DOHH2 (cell line): ENCODE data around the gene HSH2D.

Experiments used
- H3F3A ChIP-seq: fragments of 200-600 bp; sonication (generic), shearing (Covaris generic); 2 replicates; pipeline ENCODE4 v1.6.0; 2016; ENCODE audit warnings: antibody characterized with exemption, mild to moderate bottlenecking; ENCODE audit not compliant: control insufficient read depth, insufficient read depth
- H3K27ac ChIP-seq: fragments of 200-600 bp; sonication (generic); 2 replicates; pipeline ENCODE4 v1.5.1; 2014; ENCODE audit warnings: low read depth, mild to moderate bottlenecking, low read length, moderate library complexity
- H3K27me3 ChIP-seq: fragments of 200-600 bp; sonication (generic); 2 replicates; pipeline ENCODE4 v1.6.1; 2014; ENCODE audit warnings: mild to moderate bottlenecking, low read length, mixed read lengths; ENCODE audit not compliant: control insufficient read depth
- H3K36me3 ChIP-seq: fragments of 200-600 bp; sonication (generic); 2 replicates; pipeline ENCODE4 v1.6.1; 2014; ENCODE audit warnings: mild to moderate bottlenecking, low read length, moderate library complexity, mixed read lengths; ENCODE audit not compliant: control insufficient read depth
- H3K4me1 ChIP-seq: fragments of 200-600 bp; sonication (generic); 2 replicates; pipeline ENCODE4 v1.6.1; 2014; ENCODE audit warnings: mild to moderate bottlenecking, low read length, mixed read lengths; ENCODE audit not compliant: control insufficient read depth
- H3K4me2 ChIP-seq: fragments of 200-600 bp; sonication (generic); 2 replicates; pipeline ENCODE4 v1.6.0; 2014; ENCODE audit warnings: mild to moderate bottlenecking, low read length, moderate library complexity
- H3K4me3 ChIP-seq: fragments of 200-600 bp; sonication (generic); 2 replicates; pipeline ENCODE4 v1.5.1; 2014; ENCODE audit warnings: mild to moderate bottlenecking, low read length, mixed read lengths
- H3K79me2 ChIP-seq: fragments of 200-600 bp; sonication (generic); 2 replicates; pipeline ENCODE4 v1.6.1; 2014; ENCODE audit warnings: mild to moderate bottlenecking, low read length, mixed read lengths; ENCODE audit not compliant: control insufficient read depth
- H3K9me2 ChIP-seq: fragments of 200-600 bp; sonication (generic); replicated peaks from 2 replicates; pipeline ENCODE4 v1.6.1; 2014; ENCODE audit warnings: mild to moderate bottlenecking, low read length, mixed read lengths; ENCODE audit not compliant: control insufficient read depth
- H3K9me3 ChIP-seq: fragments of 200-600 bp; sonication (generic); 2 replicates; pipeline ENCODE4 v1.6.1; 2014; ENCODE audit warnings: antibody characterized with exemption, low read length, mixed read lengths; ENCODE audit not compliant: control insufficient read depth, insufficient read depth
- H4K20me1 ChIP-seq: fragments of 200-600 bp; sonication (generic); 2 replicates; pipeline ENCODE4 v1.6.0; 2014; ENCODE audit warnings: low read depth, mild to moderate bottlenecking, antibody characterized with exemption, low read length, moderate library complexity; ENCODE audit not compliant: control insufficient read depth, insufficient read depth
- EZH2phosphoT487 ChIP-seq: fragments of 200-600 bp; sonication (generic); IDR thresholded peaks from 2 replicates; pipeline ENCODE4 v1.6.1; 2017; ENCODE audit warnings: borderline replicate concordance, mild to moderate bottlenecking, antibody characterized with exemption, low read length, moderate library complexity, mixed read lengths
- TF ChIP-seq, protein P1 (sequence below): fragments of 200-600 bp; sonication (generic); IDR thresholded peaks from one replicate; pipeline ENCODE4 v1.5.1; 2014; ENCODE audit warnings: antibody characterized with exemption, mild to moderate bottlenecking, low read depth, low read length; ENCODE audit not compliant: poor library complexity, severe bottlenecking

The HSH2D gene

DNA sequence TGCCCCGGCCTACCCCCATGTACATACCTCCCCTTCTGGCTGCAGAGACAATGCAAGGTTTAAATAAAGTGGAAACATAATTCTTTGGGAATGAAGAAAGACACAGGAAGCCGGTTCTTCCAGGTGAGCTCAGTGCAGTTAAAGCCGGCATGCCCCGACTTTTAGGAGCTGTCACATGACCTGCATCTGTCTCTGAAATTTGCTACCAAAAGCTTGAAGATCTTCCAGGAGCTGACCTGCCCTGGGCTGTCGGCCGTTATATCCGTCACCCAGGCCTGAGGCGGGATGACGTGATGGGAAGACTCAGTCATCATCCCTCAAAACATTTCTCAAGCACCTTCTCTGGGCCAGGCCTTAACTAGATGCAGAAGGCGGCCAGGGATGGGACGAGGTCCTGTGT is 21.5 kb upstream of the HSH2D start:
- Histone ChIP-seq H3K4me3 (no peak overlapping the region), H3K27ac (no peak overlapping the region), H4K20me1 (no peaks in the 10 kb centered on the region), H3F3A (peaks cover 13% of the 10 kb centered on the region), H3K27me3 (no peaks in the 10 kb centered on the region), H3K4me1 (peaks cover 33% of the 10 kb centered on the region), H3K9me2 (no peaks in the 10 kb centered on the region), H3K79me2 (peaks cover 47% of the 10 kb centered on the region), H3K4me2 (no peak overlapping the region), H3K36me3 (peaks cover 91% of the 10 kb centered on the region), H3K9me3 (no peaks in the 10 kb centered on the region)
- TF ChIP-seq, protein P1, sequence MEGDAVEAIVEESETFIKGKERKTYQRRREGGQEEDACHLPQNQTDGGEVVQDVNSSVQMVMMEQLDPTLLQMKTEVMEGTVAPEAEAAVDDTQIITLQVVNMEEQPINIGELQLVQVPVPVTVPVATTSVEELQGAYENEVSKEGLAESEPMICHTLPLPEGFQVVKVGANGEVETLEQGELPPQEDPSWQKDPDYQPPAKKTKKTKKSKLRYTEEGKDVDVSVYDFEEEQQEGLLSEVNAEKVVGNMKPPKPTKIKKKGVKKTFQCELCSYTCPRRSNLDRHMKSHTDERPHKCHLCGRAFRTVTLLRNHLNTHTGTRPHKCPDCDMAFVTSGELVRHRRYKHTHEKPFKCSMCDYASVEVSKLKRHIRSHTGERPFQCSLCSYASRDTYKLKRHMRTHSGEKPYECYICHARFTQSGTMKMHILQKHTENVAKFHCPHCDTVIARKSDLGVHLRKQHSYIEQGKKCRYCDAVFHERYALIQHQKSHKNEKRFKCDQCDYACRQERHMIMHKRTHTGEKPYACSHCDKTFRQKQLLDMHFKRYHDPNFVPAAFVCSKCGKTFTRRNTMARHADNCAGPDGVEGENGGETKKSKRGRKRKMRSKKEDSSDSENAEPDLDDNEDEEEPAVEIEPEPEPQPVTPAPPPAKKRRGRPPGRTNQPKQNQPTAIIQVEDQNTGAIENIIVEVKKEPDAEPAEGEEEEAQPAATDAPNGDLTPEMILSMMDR, result no peak
- TF ChIP-seq EZH2phosphoT487, result no peak

- Histone ChIP-seq H3F3A (no peaks in the 10 kb centered on the region), H4K20me1 (no peaks in the 10 kb centered on the region), H3K36me3 (peaks cover 96% of the 10 kb centered on the region), H3K4me2 (no peak overlapping the region), H3K9me2 (no peaks in the 10 kb centered on the region), H3K27ac (no peak overlapping the region), H3K27me3 (no peaks in the 10 kb centered on the region), H3K9me3 (no peaks in the 10 kb centered on the region), H3K4me1 (peaks cover 3% of the 10 kb centered on the region), H3K4me3 (no peak overlapping the region), H3K79me2 (peaks cover 21% of the 10 kb centered on the region)
- TF ChIP-seq, protein P1, result no peak
- no peak for TF ChIP-seq EZH2phosphoT487
Observed at GRCh38 chr19:16124953-16125352, 18.5 kb upstream of the HSH2D start.

- Histone ChIP-seq H4K20me1 (no peaks in the 10 kb centered on the region), H3K36me3 (peaks cover 91% of the 10 kb centered on the region)
Observed at GRCh38 chr19:16125737-16126495, 17.6 kb upstream of the HSH2D start.

More at GRCh38 chr19:16125737-16126495, 17.6 kb upstream of the HSH2D start:
- Histone ChIP-seq H3K4me2 (no peak overlapping the region), H3K27ac (no peak overlapping the region), H3K9me2 (no peaks in the 10 kb centered on the region), H3K79me2 (peaks cover 14% of the 10 kb centered on the region; the same call in 1 of the 2 replicates), H3K4me1 (no peaks in the 10 kb centered on the region), H3F3A (no peaks in the 10 kb centered on the region), H3K9me3 (no peaks in the 10 kb centered on the region), H3K27me3 (no peaks in the 10 kb centered on the region), H3K4me3 (no peak overlapping the region)
- TF ChIP-seq, protein P1, result no peak
- TF ChIP-seq EZH2phosphoT487, result no peak
